ENCODE results near the gene RELL2.
A peak's percentile ranks its signal among the peaks of the same experiment; 100 is the strongest.

RELL2 gene

GRCh38 chr5:141618030-141618803 is 18.6 kb upstream of the RELL2 start (continued):
- no peak; the same call in 1 of the 2 replicates for TF ChIP-seq KLF1 (tag by site-specific recombination; IDR thresholded peaks at IDR 0.05)
- no peak for TF ChIP-seq ZNF169 (tag by site-specific recombination; IDR thresholded peaks at IDR 0.05)
- TF ChIP-seq ZNF24 (tag by site-specific recombination; IDR thresholded peaks at IDR 0.05), result 0 out of 2 replicates have a peak, but pooled peaks have one; percentile 3
- TF ChIP-seq ZNF558 (tag by site-specific recombination; IDR thresholded peaks at IDR 0.05), result no peak
- TF ChIP-seq ZNF654 (tag by site-specific recombination; IDR thresholded peaks at IDR 0.05; ENCODE audit: low read depth), result no peak
- 0 out of 2 replicates have a peak, but pooled peaks have one; percentile 1 for TF ChIP-seq GLI2 (tag by site-specific recombination; IDR thresholded peaks at IDR 0.05; ENCODE audit: borderline replicate concordance, low read depth)
- no peak for TF ChIP-seq AEBP2 (tag by site-specific recombination; IDR thresholded peaks at IDR 0.05; ENCODE audit: borderline replicate concordance)
- TF ChIP-seq ZNF658 (tag by site-specific recombination; IDR thresholded peaks at IDR 0.05), result no peak
- no peak for TF ChIP-seq ZNF248 (tag by site-specific recombination; IDR thresholded peaks at IDR 0.05)
- no peak for TF ChIP-seq ZNF560 (tag by site-specific recombination; IDR thresholded peaks at IDR 0.05; ENCODE audit: borderline replicate concordance)
- TF ChIP-seq OSR2 (tag by site-specific recombination; IDR thresholded peaks at IDR 0.05), result 0 out of 2 replicates have a peak, but pooled peaks have one; percentile 35
- TF ChIP-seq ZNF19 (tag by site-specific recombination; IDR thresholded peaks at IDR 0.05; ENCODE audit: low read depth), result no peak
- peak; percentile 73 for TF ChIP-seq SP2 (tag by site-specific recombination; IDR thresholded peaks at IDR 0.05)
- TF ChIP-seq ZNF280C (tag by site-specific recombination; IDR thresholded peaks at IDR 0.05), result no peak
- TF ChIP-seq ZBTB26 (tag by site-specific recombination; optimal IDR thresholded peaks at IDR 0.05), result no peak
- TF ChIP-seq HIC1 (tag by site-specific recombination; IDR thresholded peaks at IDR 0.05), result no peak; the same call in 1 of the 2 replicates
- TF ChIP-seq REPIN1 (tag by site-specific recombination; IDR thresholded peaks at IDR 0.05; ENCODE audit: low read depth), result no peak
- no peak for TF ChIP-seq ZNF530 (tag by site-specific recombination; IDR thresholded peaks at IDR 0.05; ENCODE audit: low read depth)
- TF ChIP-seq ZNF202 (tag by site-specific recombination; IDR thresholded peaks at IDR 0.05; ENCODE audit: borderline replicate concordance), result no peak
- peak; percentile 13 for TF ChIP-seq PRDM6 (tag by site-specific recombination; IDR thresholded peaks at IDR 0.05)
- no peak for TF ChIP-seq ZFP3 (tag by site-specific recombination; IDR thresholded peaks at IDR 0.05; ENCODE audit: low read depth)
- no peak for TF ChIP-seq ZNF433 (tag by site-specific recombination; IDR thresholded peaks at IDR 0.05; ENCODE audit: low read depth)
- no peak for TF ChIP-seq GLI4 (tag by site-specific recombination; IDR thresholded peaks at IDR 0.05)
- TF ChIP-seq BCL11A (tag by site-specific recombination; IDR thresholded peaks at IDR 0.05; ENCODE audit: low read depth), result peak; percentile 66; the same call in 1 of the 2 replicates
- TF ChIP-seq ZNF692 (tag by site-specific recombination; IDR thresholded peaks at IDR 0.05), result peak; percentile 84
- no peak for TF ChIP-seq ZNF426 (tag by site-specific recombination; IDR thresholded peaks at IDR 0.05)
- TF ChIP-seq ZNF2 (tag by site-specific recombination; IDR thresholded peaks at IDR 0.05), result peak; percentile 69; the same call in 1 of the 2 replicates
- no peak for TF ChIP-seq ZNF776 (tag by site-specific recombination; IDR thresholded peaks at IDR 0.05; ENCODE audit: borderline replicate concordance)

All from HEK293 (cell line).